Psoas muscle (tissue), 8 donors: Measurements from ENCODE around the gene TRHDE. TPM values are rescaled to one million over a fixed set of nuclear protein-coding genes. Genes with fewer than 3 reads are reported as not detected.

Experiments
- ATAC-seq, 4 donors: fragments of 200-7000 bp; cut with Tn5 transposase; one replicate each; pipeline ENCODE4 v1.9.1; 2020; ENCODE audit warnings: moderate library complexity in 3 of 4, mild to moderate bottlenecking in 2 of 4
- DNase-seq, 2 donors: peaks; one replicate each; pipeline ENCODE4 v3.0.0-alpha.2; 2020
- H3K27ac ChIP-seq: fragments of 200-600 bp; one replicate; pipeline ENCODE4 v1.8.0; 2022
- H3K27me3 ChIP-seq, 3 donors: fragments of 200-600 bp in 1 of 3; one replicate each; pipeline versions ENCODE4 v1.6.1 to v1.8.0; 2013 to 2022; ENCODE audit warnings: low read length in 2 of 3, mild to moderate bottlenecking in 2 of 3, moderate library complexity in 1 of 3; ENCODE audit not compliant: insufficient read depth in 3 of 3
- H3K36me3 ChIP-seq, 2 donors: fragments of 200-600 bp in 1 of 2; one replicate each; pipeline versions ENCODE4 v1.6.1 to v1.8.0; 2013 to 2022; ENCODE audit warnings: low read depth in 1 of 2, mild to moderate bottlenecking in 1 of 2, moderate library complexity in 1 of 2; ENCODE audit not compliant: insufficient read depth in 1 of 2
- H3K4me1 ChIP-seq: fragments of 200-600 bp; one replicate; pipeline ENCODE4 v1.8.0; 2022
- H3K4me3 ChIP-seq: fragments of 200-600 bp; one replicate; pipeline ENCODE4 v1.8.0; 2022; ENCODE audit warnings: mild to moderate bottlenecking
- H3K9me3 ChIP-seq: fragments of 200-600 bp; one replicate; pipeline ENCODE4 v1.8.0; 2022
- CTCF ChIP-seq: fragments of 200-600 bp; IDR thresholded peaks from one replicate; pipeline ENCODE4 v1.8.0; 2022; ENCODE audit warnings: antibody characterized with exemption
- WGBS, 3 donors: extraction: QIAGEN DNeasy Blood & Tissue Kit; methylation state at CpG; one replicate each; pipeline versions ENCODE4 v1.1.6 to v1.1.7; 2013; 5-methylcytosine and 5-hydroxymethylcytosine counted together
- intact Hi-C, 2 donors: fragments of 100-400 bp; cut with DNase I; formaldehyde crosslinking; loops; one replicate each; pipeline versions ENCODE4 v1.11.0 to v1.14.2; 2022
- polyA plus RNA-seq, 3 donors: library from polyadenylated mRNA; stranded (reverse); fragments of 200-250 nt; gene quantifications; one replicate each; pipeline ENCODE4 v1.2.3, GENCODE V29; 2013
- total RNA-seq, 4 donors: library from RNA; stranded (reverse); fragmentation: NEBNext Ultra II Directional in 2 of 4; extraction: Animal tissue kit (Norgen Biotek cat#: 25700) in 2 of 4; gene quantifications; one replicate each; pipeline versions ENCODE4 v1.2.1 to v1.2.4, GENCODE V29; 2021 to 2023
- donor health status: healthy with polysubstance abuse.
- donor health status: DM: no; HTN: no; CAD: no; lungs with moderate emphysema.
- donor health status: Bipolar disorder and iron deficiency.
- donor health status: healthy.
- donor health status: DM: yes; HTN: yes; CAD: no.
- donor health status: DM: no; HTN: no; CAD: no.
- donor health status: DM: no; HTN: no; CAD: no.
- donor health status: DM: yes; HTN: yes; CAD: no.

TRHDE gene
- total and polyA plus RNA-seq, 7 donors, result 0.08 to 1.7 (median 0.60) TPM

GRCh38 chr12:72471806-72472205 is 199.6 kb downstream of the TRHDE start:
- intact Hi-C loops, result no loop called here
- peaks cover 11% of the 10 kb centered on the region for H3K4me1 ChIP-seq
- no peaks in the 10 kb centered on the region for H3K9me3 ChIP-seq
- no peak for DNase-seq
- ATAC-seq, result no peak
- no peaks in the 10 kb centered on the region for H3K27me3 ChIP-seq
- H3K36me3 ChIP-seq, result no peaks in the 10 kb centered on the region
- no peak overlapping the region for H3K4me3 ChIP-seq
- WGBS, 3 donors, result 44 to 52% (median 47%) methylated on average over 3 of the region's 3 CpGs
- H3K27ac ChIP-seq, result no peak overlapping the region
- no peak for TF ChIP-seq CTCF

- ATAC-seq, result no peak
- H3K4me1 ChIP-seq, result peaks cover 11% of the 10 kb centered on the region
Observed at GRCh38 chr12:72472350-72472749, 200.2 kb downstream of the TRHDE start.

GRCh38 chr12:72476301-72476700 is 204.1 kb downstream of the TRHDE start:
- Histone ChIP-seq H3K4me1 (no peaks in the 10 kb centered on the region), H3K4me3 (no peak overlapping the region), H3K27ac (no peak overlapping the region), H3K36me3 (no peaks in the 10 kb centered on the region), H3K27me3 (no peaks in the 10 kb centered on the region), H3K9me3 (no peaks in the 10 kb centered on the region)
- intact Hi-C loops, result no loop called here
- 61 to 71% (median 65%) methylated on average over 2 of the region's 2 CpGs for WGBS, 3 donors
- TF ChIP-seq CTCF, result no peak
- DNase-seq (no peak), ATAC-seq (no peak)

More at GRCh38 chr12:72472350-72472749, 200.2 kb downstream of the TRHDE start:
- peak; percentile 27 for TF ChIP-seq CTCF
- Histone ChIP-seq H3K4me3 (no peak overlapping the region), H3K27me3 (no peaks in the 10 kb centered on the region), H3K36me3 (no peaks in the 10 kb centered on the region), H3K9me3 (no peaks in the 10 kb centered on the region), H3K27ac (no peak overlapping the region)
- DNase-seq, result no peak
- WGBS, 3 donors, result 78 to 83% (median 82%) methylated on average over 3 of the region's 3 CpGs
- intact Hi-C loops, result no loop called here

GRCh38 chr12:72485017-72485701 is 213.0 kb downstream of the TRHDE start:
- TF ChIP-seq CTCF, result no peak
- no peaks in the 10 kb centered on the region for H3K36me3 ChIP-seq
- peaks cover 6% of the 10 kb centered on the region for H3K4me1 ChIP-seq
- H3K9me3 ChIP-seq, result no peaks in the 10 kb centered on the region
- DNase-seq (peak in 1 of 2 donors; percentile 42), ATAC-seq (no peak)
- 75 to 88% (median 87%) methylated on average over 4 of the region's 4 CpGs for WGBS, 3 donors
- intact Hi-C loops, result no loop called here
- H3K27me3 ChIP-seq, result no peaks in the 10 kb centered on the region
- no peak overlapping the region for H3K4me3 ChIP-seq
- H3K27ac ChIP-seq, result no peak overlapping the region

- no peak overlapping the region for H3K4me3 ChIP-seq
- intact Hi-C loops, result no loop called here
- no peaks in the 10 kb centered on the region for H3K27me3 ChIP-seq
- H3K4me1 ChIP-seq, result no peaks in the 10 kb centered on the region
- no peaks in the 10 kb centered on the region for H3K36me3 ChIP-seq
- no peak for ATAC-seq
- no peaks in the 10 kb centered on the region for H3K9me3 ChIP-seq
- no peak for TF ChIP-seq CTCF
- H3K27ac ChIP-seq, result no peak overlapping the region
- no peak for DNase-seq
- WGBS, 3 donors, result 53 to 61% (median 55%) methylated on average over 4 of the region's 4 CpGs
Observed at GRCh38 chr12:72491426-72491825, 219.3 kb downstream of the TRHDE start.
